ENCODE measurements around the gene SORCS2.

DNA sequence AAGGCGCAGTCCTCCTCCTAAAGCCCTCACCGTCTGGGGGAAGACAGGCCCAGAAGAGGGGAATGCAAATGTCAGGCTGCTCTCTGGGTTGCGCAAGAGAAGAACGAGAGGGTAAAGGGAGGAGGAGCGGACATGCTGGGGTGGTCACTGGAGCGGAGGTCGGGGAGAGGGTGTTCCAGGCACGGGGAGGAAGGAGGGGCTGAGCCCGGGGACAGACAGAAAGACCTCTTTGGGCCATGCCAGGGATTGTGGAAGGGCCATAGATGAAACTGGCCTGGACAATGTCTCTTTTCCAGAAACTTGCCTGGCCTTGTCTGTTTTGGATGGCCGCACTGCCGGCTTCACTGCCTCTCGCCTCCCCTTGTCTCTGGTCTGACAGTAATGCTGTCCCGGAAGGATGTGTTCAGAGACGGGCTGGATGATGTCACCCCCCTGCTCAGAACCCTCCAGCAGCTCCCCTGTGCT lies 121.0 kb downstream of the SORCS2 start:
- TF ChIP-seq EP300 (IDR thresholded peaks at IDR 0.05) (no peak), CTCF (IDR thresholded peaks at IDR 0.05) (no peak), POLR2A (IDR thresholded peaks at IDR 0.05) (no peak)
